Measurements from ENCODE around the gene C2orf81.

- TF ChIP-seq CTCF (conservative IDR thresholded peaks at IDR 0.05) (no peak), ZFX (IDR thresholded peaks at IDR 0.05) (no peak)
Observed at GRCh38 chr2:74396149-74396548, 25.3 kb downstream of the C2orf81 start.

Measured in C4-2B (cell line).